ENCODE measurements around the gene CYP3A7. TPM values are rescaled to one million over a fixed set of nuclear protein-coding genes. Genes with fewer than 3 reads are reported as not detected.

The CYP3A7 gene
- total RNA-seq, 1 experiment from 2014 or later: not detected

- TF ChIP-seq, protein P1, sequence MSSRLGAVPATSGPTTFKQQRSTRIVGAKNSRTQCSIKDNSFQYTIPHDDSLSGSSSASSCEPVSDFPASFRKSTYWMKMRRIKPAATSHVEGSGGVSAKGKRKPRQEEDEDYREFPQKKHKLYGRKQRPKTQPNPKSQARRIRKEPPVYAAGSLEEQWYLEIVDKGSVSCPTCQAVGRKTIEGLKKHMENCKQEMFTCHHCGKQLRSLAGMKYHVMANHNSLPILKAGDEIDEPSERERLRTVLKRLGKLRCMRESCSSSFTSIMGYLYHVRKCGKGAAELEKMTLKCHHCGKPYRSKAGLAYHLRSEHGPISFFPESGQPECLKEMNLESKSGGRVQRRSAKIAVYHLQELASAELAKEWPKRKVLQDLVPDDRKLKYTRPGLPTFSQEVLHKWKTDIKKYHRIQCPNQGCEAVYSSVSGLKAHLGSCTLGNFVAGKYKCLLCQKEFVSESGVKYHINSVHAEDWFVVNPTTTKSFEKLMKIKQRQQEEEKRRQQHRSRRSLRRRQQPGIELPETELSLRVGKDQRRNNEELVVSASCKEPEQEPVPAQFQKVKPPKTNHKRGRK (CRISPR knock-in tag; IDR thresholded peaks at IDR 0.05; ENCODE audit: borderline replicate concordance): no peak
- TF ChIP-seq SP1 (CRISPR knock-in tag; conservative IDR thresholded peaks at IDR 0.05) (no peak), ZBTB21 (CRISPR knock-in tag; IDR thresholded peaks at IDR 0.05; ENCODE audit: borderline replicate concordance) (no peak), IRF2 (CRISPR knock-in tag; IDR thresholded peaks at IDR 0.05; ENCODE audit: borderline replicate concordance, low read depth) (no peak), ZNF138 (CRISPR knock-in tag; conservative IDR thresholded peaks at IDR 0.05) (no peak), ZNF317 (CRISPR knock-in tag; IDR thresholded peaks at IDR 0.05; ENCODE audit: borderline replicate concordance, low read depth) (no peak), TP53 (CRISPR knock-in tag; IDR thresholded peaks at IDR 0.05) (no peak)
- TF ChIP-seq, protein P2, sequence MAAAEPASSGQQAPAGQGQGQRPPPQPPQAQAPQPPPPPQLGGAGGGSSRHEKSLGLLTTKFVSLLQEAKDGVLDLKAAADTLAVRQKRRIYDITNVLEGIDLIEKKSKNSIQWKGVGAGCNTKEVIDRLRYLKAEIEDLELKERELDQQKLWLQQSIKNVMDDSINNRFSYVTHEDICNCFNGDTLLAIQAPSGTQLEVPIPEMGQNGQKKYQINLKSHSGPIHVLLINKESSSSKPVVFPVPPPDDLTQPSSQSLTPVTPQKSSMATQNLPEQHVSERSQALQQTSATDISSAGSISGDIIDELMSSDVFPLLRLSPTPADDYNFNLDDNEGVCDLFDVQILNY (CRISPR knock-in tag; IDR thresholded peaks at IDR 0.05): no peak
- TF ChIP-seq, protein P3, sequence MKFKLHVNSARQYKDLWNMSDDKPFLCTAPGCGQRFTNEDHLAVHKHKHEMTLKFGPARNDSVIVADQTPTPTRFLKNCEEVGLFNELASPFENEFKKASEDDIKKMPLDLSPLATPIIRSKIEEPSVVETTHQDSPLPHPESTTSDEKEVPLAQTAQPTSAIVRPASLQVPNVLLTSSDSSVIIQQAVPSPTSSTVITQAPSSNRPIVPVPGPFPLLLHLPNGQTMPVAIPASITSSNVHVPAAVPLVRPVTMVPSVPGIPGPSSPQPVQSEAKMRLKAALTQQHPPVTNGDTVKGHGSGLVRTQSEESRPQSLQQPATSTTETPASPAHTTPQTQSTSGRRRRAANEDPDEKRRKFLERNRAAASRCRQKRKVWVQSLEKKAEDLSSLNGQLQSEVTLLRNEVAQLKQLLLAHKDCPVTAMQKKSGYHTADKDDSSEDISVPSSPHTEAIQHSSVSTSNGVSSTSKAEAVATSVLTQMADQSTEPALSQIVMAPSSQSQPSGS (CRISPR knock-in tag; IDR thresholded peaks at IDR 0.05; ENCODE audit: borderline replicate concordance, low read depth): no peak
- TF ChIP-seq, protein P4, sequence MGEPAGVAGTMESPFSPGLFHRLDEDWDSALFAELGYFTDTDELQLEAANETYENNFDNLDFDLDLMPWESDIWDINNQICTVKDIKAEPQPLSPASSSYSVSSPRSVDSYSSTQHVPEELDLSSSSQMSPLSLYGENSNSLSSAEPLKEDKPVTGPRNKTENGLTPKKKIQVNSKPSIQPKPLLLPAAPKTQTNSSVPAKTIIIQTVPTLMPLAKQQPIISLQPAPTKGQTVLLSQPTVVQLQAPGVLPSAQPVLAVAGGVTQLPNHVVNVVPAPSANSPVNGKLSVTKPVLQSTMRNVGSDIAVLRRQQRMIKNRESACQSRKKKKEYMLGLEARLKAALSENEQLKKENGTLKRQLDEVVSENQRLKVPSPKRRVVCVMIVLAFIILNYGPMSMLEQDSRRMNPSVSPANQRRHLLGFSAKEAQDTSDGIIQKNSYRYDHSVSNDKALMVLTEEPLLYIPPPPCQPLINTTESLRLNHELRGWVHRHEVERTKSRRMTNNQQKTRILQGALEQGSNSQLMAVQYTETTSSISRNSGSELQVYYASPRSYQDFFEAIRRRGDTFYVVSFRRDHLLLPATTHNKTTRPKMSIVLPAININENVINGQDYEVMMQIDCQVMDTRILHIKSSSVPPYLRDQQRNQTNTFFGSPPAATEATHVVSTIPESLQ (CRISPR knock-in tag; IDR thresholded peaks at IDR 0.05): no peak
Measured at GRCh38 chr7:99764478-99764877, 29.5 kb upstream of the CYP3A7 start (continued).

- Mint-ChIP-seq H3K27me3 (ENCODE audit: low read depth) (peaks cover 9% of the 10 kb centered on the region; the same call in 1 of the 2 replicates), H3K27ac (no peak overlapping the region), H3K4me3 (no peak overlapping the region), H3K36me3 (no peaks in the 10 kb centered on the region), H3K9me3 (no peaks in the 10 kb centered on the region), H3K4me1 (no peaks in the 10 kb centered on the region)
- no peak for TF ChIP-seq ZNF232 (CRISPR knock-in tag; IDR thresholded peaks at IDR 0.05)
- no peak for TF ChIP-seq HMGA2 (CRISPR knock-in tag; IDR thresholded peaks at IDR 0.05)
- TF ChIP-seq ZBTB21 (CRISPR knock-in tag; IDR thresholded peaks at IDR 0.05; ENCODE audit: borderline replicate concordance): no peak
- no peak for TF ChIP-seq TEAD4 (CRISPR knock-in tag; IDR thresholded peaks at IDR 0.05)
- no peak for TF ChIP-seq GABPB1 (CRISPR knock-in tag; IDR thresholded peaks at IDR 0.05)
- TF ChIP-seq ZNF281 (CRISPR knock-in tag; IDR thresholded peaks at IDR 0.05): no peak
- TF ChIP-seq PRRX2 (CRISPR knock-in tag; IDR thresholded peaks at IDR 0.05): no peak
- ChIA-PET POLR2A (no interaction called here), CTCF (no interaction called here)
- no peak for DNase-seq (ENCODE audit: low spot score)
- ATAC-seq: no peak
Measured at GRCh38 chr7:99762680-99763327, 27.8 kb upstream of the CYP3A7 start.

All from WTC11 (cell line).